Kidney epithelial cell (primary cell): ENCODE results near the gene ERAP2. TPM values are rescaled to one million over a fixed set of nuclear protein-coding genes. Genes with fewer than 3 reads are reported as not detected.

ENCODE experiments used
- DNase-seq: peaks from one replicate; pipeline ENCODE4 v3.0.0-alpha.2; 2010; ENCODE audit warnings: low read depth
- H3K27me3 ChIP-seq: 2 replicates; pipeline ENCODE4 v1.6.0; 2011; ENCODE audit warnings: low read length; ENCODE audit not compliant: control insufficient read depth, insufficient read depth
- H3K36me3 ChIP-seq: 2 replicates; pipeline ENCODE4 v1.5.1; 2011; ENCODE audit warnings: low read length; ENCODE audit not compliant: control insufficient read depth, insufficient read depth
- H3K4me3 ChIP-seq: 2 replicates; pipeline ENCODE4 v1.5.1; 2011; ENCODE audit warnings: low read depth, mild to moderate bottlenecking, control low read depth, low read length
- CTCF ChIP-seq: IDR thresholded peaks from 2 replicates; pipeline ENCODE4 v1.5.1; 2011; ENCODE audit warnings: mild to moderate bottlenecking, moderate library complexity, low read length, control low read depth, inconsistent platforms; ENCODE audit not compliant: insufficient read depth, poor library complexity, severe bottlenecking
- total RNA-seq: library from RNA; depleted of rRNA; stranded (reverse); fragments of >200 nt; gene quantifications from 2 replicates; pipeline ENCODE4 v1.2.3, GENCODE V29; 2015

Gene ERAP2
- total RNA-seq, 1 donor from 2014 or later: 19.1 TPM

GRCh38 chr5:96857454-96857853, 18.8 kb upstream of the ERAP2 start:
- Histone ChIP-seq H3K36me3 (no peaks in the 10 kb centered on the region), H3K27me3 (no peaks in the 10 kb centered on the region), H3K4me3 (no peak overlapping the region)
- TF ChIP-seq CTCF: no peak
- no peak for DNase-seq

- DNase-seq: no peak
- Histone ChIP-seq H3K27me3 (no peaks in the 10 kb centered on the region), H3K4me3 (no peak overlapping the region), H3K36me3 (no peaks in the 10 kb centered on the region)
- no peak for TF ChIP-seq CTCF
These were observed 18.4 kb upstream of the ERAP2 start for GRCh38 chr5:96857924-96858323.

- DNase-seq: no peak
- H3K4me3 ChIP-seq: no peak overlapping the region
- no peak for TF ChIP-seq CTCF
- no peaks in the 10 kb centered on the region for H3K36me3 ChIP-seq
- H3K27me3 ChIP-seq: no peaks in the 10 kb centered on the region
These were observed 16.9 kb upstream of the ERAP2 start for GRCh38 chr5:96859375-96859774.

- Histone ChIP-seq H3K36me3 (no peaks in the 10 kb centered on the region), H3K27me3 (no peaks in the 10 kb centered on the region), H3K4me3 (no peak overlapping the region)
- DNase-seq: no peak
- TF ChIP-seq CTCF: no peak
These were observed 15.2 kb upstream of the ERAP2 start for GRCh38 chr5:96861076-96861475.

GRCh38 chr5:96863114-96863513, 13.2 kb upstream of the ERAP2 start:
- Histone ChIP-seq H3K27me3 (no peaks in the 10 kb centered on the region), H3K36me3 (no peaks in the 10 kb centered on the region), H3K4me3 (no peak overlapping the region)
- TF ChIP-seq CTCF: no peak
- DNase-seq: no peak

DNA sequence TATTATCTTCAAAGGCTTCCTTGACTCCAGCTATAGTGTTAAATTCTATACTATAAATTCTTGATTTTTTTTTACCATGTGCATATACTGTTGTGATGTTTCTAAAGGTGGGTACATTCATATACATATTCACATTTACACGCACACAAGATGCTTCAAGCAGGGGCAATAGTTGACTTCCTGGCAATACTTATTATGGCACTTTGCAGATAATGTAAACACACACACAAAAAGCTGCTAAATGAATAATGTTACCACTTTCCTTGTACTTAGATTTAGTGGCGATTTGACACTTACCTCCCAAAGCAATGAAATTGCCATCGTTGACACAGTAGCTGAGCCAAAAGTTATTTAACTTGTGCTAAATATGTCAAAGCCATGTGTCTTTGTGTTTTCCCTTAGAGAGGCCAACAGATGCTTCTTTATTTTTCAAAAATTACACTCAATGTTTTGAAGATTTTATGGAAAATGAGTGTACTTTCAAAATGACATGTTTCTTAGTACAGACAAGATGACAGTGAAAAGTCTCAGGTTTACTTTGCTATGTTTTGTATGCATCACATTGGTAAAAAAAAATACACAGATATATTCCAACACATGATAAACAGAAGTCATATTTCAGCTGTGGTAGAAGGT, 12.2 kb upstream of the ERAP2 start:
- Histone ChIP-seq H3K4me3 (no peak overlapping the region), H3K36me3 (no peaks in the 10 kb centered on the region), H3K27me3 (no peaks in the 10 kb centered on the region)
- TF ChIP-seq CTCF: no peak
- DNase-seq: no peak
